ENCODE measurements around the gene DAP. TPM values are rescaled to one million over a fixed set of nuclear protein-coding genes. Genes with fewer than 3 reads are reported as not detected.

Gene DAP
- total and polyA plus RNA-seq, 7 experiments from 2014 or later: 31.9 to 91.6 (median 43.0) TPM

DNA sequence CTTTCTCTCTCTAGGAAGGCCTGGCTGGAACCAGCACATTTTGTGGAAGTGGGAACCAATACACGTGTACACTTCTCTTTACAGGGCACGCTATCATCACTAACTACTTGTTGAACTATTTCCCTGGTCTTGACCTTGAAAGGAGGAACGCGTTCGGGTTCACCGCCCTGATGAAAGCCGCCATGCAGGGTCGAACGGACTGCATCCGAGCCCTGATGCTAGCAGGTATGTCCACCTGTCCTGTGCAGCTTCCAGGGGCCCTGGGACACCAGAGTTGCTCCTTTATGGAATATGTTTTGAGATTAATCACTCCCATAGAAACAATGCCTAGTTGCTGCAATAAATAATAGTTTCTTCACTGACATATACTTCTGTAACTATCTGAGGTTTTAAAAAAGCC is 123.1 kb downstream of the DAP start:
- Histone ChIP-seq H3K9me3 (ENCODE audit: control insufficient read depth in 2 of 3, low read length in 3 of 3) (no peaks in the 10 kb centered on the region), H3K27ac (ENCODE audit: low read depth, low read length) (no peak overlapping the region), H3K4me1 (ENCODE audit: control insufficient read depth in 2 of 2, insufficient read depth in 2 of 2, low read length in 2 of 2) (peaks cover 6 to 21% of the 10 kb centered on the region in 2 donors), H3K4me3 (ENCODE audit: low read length) (no peak overlapping the region), H3K27me3 (ENCODE audit: control insufficient read depth in 2 of 2, insufficient read depth in 2 of 2, low read length in 2 of 2) (no peaks in the 10 kb centered on the region), H3K36me3 (ENCODE audit: control insufficient read depth in 2 of 3, insufficient read depth in 3 of 3, low read length in 3 of 3) (no peaks in the 10 kb centered on the region)
- H3K9me3 Mint-ChIP-seq: peaks cover 0 to 12% (median 3%) of the 10 kb centered on the region in 11 donors
- intact Hi-C loops (cut with micrococcal nuclease): loop anchor here in 1 of 2 donors (5.0 kb wide), 1 partner anchor 41 kb away; no protein-coding TSS in a partner anchor
- POLR2A ChIA-PET: no interaction called here
- H3K4me1 Mint-ChIP-seq: peaks cover 15 to 45% (median 26%) of the 10 kb centered on the region in 7 donors
- peaks cover 0 to 5% (median 0%) of the 10 kb centered on the region in 5 donors for H3K27me3 Mint-ChIP-seq
- peaks cover 0 to 26% (median 0%) of the 10 kb centered on the region in 5 donors for H3K36me3 Mint-ChIP-seq
- CTCF ChIA-PET: no interaction called here
- DNase-seq (no peak), ATAC-seq (no peak)
- no peak overlapping the region for H3K4me3 Mint-ChIP-seq
- H3K27ac Mint-ChIP-seq: peak overlapping the region in 1 of 9 donors; percentile 56

DNA sequence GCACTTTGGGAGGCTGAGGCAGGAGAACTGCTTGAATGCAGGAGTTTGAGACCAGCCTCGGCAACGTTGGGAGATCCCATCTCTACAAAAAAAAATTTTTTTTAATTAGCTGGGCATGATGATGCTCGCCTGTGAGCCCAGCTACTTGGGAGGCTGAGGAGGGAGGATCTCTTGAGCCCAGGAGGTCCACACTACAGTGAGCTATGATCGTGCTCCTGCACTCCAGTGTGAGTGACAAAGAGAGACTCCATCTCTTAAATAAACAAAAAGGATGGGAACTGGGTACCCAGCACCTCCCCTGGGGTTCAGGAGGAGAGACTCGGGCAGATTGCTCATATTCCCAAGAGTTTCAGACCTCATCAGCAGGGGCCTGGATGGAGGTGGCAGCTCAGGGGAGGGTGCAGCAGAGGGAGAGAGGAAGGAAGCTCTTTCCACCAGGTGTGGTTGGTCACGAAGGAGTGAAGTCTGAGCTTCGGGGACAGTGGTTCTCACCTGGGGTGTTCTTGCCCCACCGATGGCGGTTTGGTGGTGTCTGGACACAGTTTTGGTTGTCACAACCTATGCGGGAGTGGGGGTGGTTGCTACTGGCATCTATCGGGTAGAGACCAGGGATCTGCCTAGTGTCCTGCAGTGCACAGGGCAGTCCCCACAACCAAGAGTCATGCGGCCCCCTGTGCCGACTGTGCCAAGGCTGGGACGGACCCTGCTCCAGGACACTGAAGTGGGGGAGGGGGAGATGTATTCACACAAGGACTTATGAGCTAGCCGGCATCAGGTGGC is 124.5 kb downstream of the DAP start:
- no peak overlapping the region for H3K4me3 Mint-ChIP-seq
- no peak for DNase-seq
- ChIA-PET CTCF (no interaction called here), POLR2A (no interaction called here)
- Histone ChIP-seq H3K9me3 (ENCODE audit: control insufficient read depth in 2 of 3, low read length in 3 of 3) (no peaks in the 10 kb centered on the region), H3K27ac (ENCODE audit: low read depth, low read length) (no peak overlapping the region), H3K27me3 (ENCODE audit: control insufficient read depth in 2 of 2, insufficient read depth in 2 of 2, low read length in 2 of 2) (no peaks in the 10 kb centered on the region), H3K36me3 (ENCODE audit: control insufficient read depth in 2 of 3, insufficient read depth in 3 of 3, low read length in 3 of 3) (no peaks in the 10 kb centered on the region), H3K4me1 (ENCODE audit: control insufficient read depth in 2 of 2, insufficient read depth in 2 of 2, low read length in 2 of 2) (peaks cover 6 to 26% of the 10 kb centered on the region in 2 donors), H3K4me3 (ENCODE audit: low read length) (no peak overlapping the region)
- peaks cover 0 to 23% (median 0%) of the 10 kb centered on the region in 5 donors for H3K36me3 Mint-ChIP-seq
- peaks cover 0 to 12% (median 3%) of the 10 kb centered on the region in 11 donors for H3K9me3 Mint-ChIP-seq
- H3K4me1 Mint-ChIP-seq: peaks cover 11 to 52% (median 27%) of the 10 kb centered on the region in 7 donors
- peak overlapping the region in 4 of 9 donors; percentile 16 to 72 (median 52) for H3K27ac Mint-ChIP-seq
- intact Hi-C loops (cut with micrococcal nuclease): loop anchor here in 1 of 2 donors (5.0 kb wide), 1 partner anchor 39 kb away; no protein-coding TSS in a partner anchor
- ATAC-seq: no peak
- no peaks in the 10 kb centered on the region for H3K27me3 Mint-ChIP-seq

GRCh38 chr5:10635867-10636350 is 125.1 kb downstream of the DAP start:
- POLR2A ChIA-PET: no interaction called here

DNA sequence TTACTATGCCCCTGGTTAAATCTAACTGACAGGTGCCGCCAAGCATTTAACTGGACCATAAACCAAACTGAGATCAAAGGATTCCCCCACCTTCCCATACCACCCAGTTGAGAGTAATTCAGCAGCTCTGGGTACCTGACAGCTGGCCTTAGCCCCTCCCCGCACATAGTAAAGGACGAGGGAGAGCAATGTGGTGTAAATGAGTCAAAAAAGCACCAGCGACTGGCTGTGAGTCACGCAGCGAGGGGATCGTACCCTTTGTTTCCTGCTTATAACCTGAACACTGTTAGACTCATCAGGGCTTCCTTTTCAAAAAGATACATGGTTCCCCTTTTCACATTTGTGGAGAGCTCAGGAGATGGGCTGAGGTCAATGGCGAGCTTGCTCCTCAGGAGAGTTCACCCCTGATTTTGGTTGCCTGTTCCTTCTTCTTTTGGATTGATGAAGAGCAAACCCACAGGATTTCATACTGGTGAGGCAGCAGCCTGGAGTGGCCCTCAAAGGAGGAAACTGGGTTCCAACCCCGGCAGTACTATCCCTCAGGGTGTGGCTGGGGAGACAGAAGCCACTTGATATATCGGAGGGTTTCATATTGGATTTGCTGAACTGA is 125.7 kb downstream of the DAP start:
- Mint-ChIP-seq H3K36me3 (peaks cover 0 to 23% (median 0%) of the 10 kb centered on the region in 5 donors), H3K27ac (peak overlapping the region in 4 of 9 donors; percentile 51 to 91 (median 68)), H3K4me3 (peak overlapping the region in 6 of 10 donors; percentile 19 to 70 (median 39)), H3K27me3 (no peaks in the 10 kb centered on the region), H3K4me1 (peaks cover 12 to 61% (median 30%) of the 10 kb centered on the region in 7 donors), H3K9me3 (peaks cover 0 to 11% (median 3%) of the 10 kb centered on the region in 11 donors)
- intact Hi-C loops (cut with micrococcal nuclease): loop anchor here (2.0 to 5.0 kb wide), 3 partner anchors 38 to 283 kb away; partner anchors contain the start of genes DAP (in 2 of the 2) and MARCHF6 (in 1 of the 2)
- no peaks in the 10 kb centered on the region for H3K9me3 ChIP-seq (ENCODE audit: control insufficient read depth in 2 of 3, low read length in 3 of 3)
- peak in 1 of 9 donors; percentile 70 for DNase-seq
- CTCF ChIA-PET: interaction anchor here (1.0 kb wide), 1 partner anchor 348 kb away, joined by 4 read pairs; no protein-coding TSS in a partner anchor
- peak; percentile 76 for ATAC-seq
- H3K4me3 ChIP-seq (ENCODE audit: low read length): no peak overlapping the region
- POLR2A ChIA-PET: no interaction called here
- no peak overlapping the region for H3K27ac ChIP-seq (ENCODE audit: low read depth, low read length)
- peaks cover 6 to 26% of the 10 kb centered on the region in 2 donors for H3K4me1 ChIP-seq (ENCODE audit: control insufficient read depth in 2 of 2, insufficient read depth in 2 of 2, low read length in 2 of 2)
- H3K27me3 ChIP-seq (ENCODE audit: control insufficient read depth in 2 of 2, insufficient read depth in 2 of 2, low read length in 2 of 2): no peaks in the 10 kb centered on the region
- no peaks in the 10 kb centered on the region for H3K36me3 ChIP-seq (ENCODE audit: control insufficient read depth in 2 of 3, insufficient read depth in 3 of 3, low read length in 3 of 3)

More at GRCh38 chr5:10635867-10636350, 125.1 kb downstream of the DAP start:
- Histone ChIP-seq H3K27ac (ENCODE audit: low read depth, low read length) (no peak overlapping the region), H3K4me1 (ENCODE audit: control insufficient read depth in 2 of 2, insufficient read depth in 2 of 2, low read length in 2 of 2) (peaks cover 6 to 26% of the 10 kb centered on the region in 2 donors), H3K27me3 (ENCODE audit: control insufficient read depth in 2 of 2, insufficient read depth in 2 of 2, low read length in 2 of 2) (no peaks in the 10 kb centered on the region), H3K9me3 (ENCODE audit: control insufficient read depth in 2 of 3, low read length in 3 of 3) (no peaks in the 10 kb centered on the region), H3K36me3 (ENCODE audit: control insufficient read depth in 2 of 3, insufficient read depth in 3 of 3, low read length in 3 of 3) (no peaks in the 10 kb centered on the region), H3K4me3 (ENCODE audit: low read length) (no peak overlapping the region)
- DNase-seq (no peak), ATAC-seq (no peak)
- Mint-ChIP-seq H3K4me1 (peaks cover 11 to 59% (median 30%) of the 10 kb centered on the region in 7 donors), H3K4me3 (peak overlapping the region in 1 of 10 donors; percentile 70), H3K27me3 (no peaks in the 10 kb centered on the region), H3K27ac (peak overlapping the region in 3 of 9 donors; percentile 72 to 91 (median 72)), H3K36me3 (peaks cover 0 to 23% (median 0%) of the 10 kb centered on the region in 5 donors), H3K9me3 (peaks cover 0 to 12% (median 3%) of the 10 kb centered on the region in 11 donors)
- intact Hi-C loops (cut with micrococcal nuclease): loop anchor here (2.0 to 5.0 kb wide), 3 partner anchors 39 to 283 kb away; partner anchors contain the start of genes DAP (in 2 of the 2) and MARCHF6 (in 1 of the 2)
- CTCF ChIA-PET: no interaction called here

- Histone ChIP-seq H3K4me3 (ENCODE audit: low read length) (no peak overlapping the region), H3K9me3 (ENCODE audit: control insufficient read depth in 2 of 3, low read length in 3 of 3) (no peaks in the 10 kb centered on the region), H3K27ac (ENCODE audit: low read depth, low read length) (no peak overlapping the region), H3K36me3 (ENCODE audit: control insufficient read depth in 2 of 3, insufficient read depth in 3 of 3, low read length in 3 of 3) (no peaks in the 10 kb centered on the region), H3K4me1 (ENCODE audit: control insufficient read depth in 2 of 2, insufficient read depth in 2 of 2, low read length in 2 of 2) (peaks cover 6 to 26% of the 10 kb centered on the region in 2 donors), H3K27me3 (ENCODE audit: control insufficient read depth in 2 of 2, insufficient read depth in 2 of 2, low read length in 2 of 2) (no peaks in the 10 kb centered on the region)
- intact Hi-C loops (cut with micrococcal nuclease): loop anchor here (2.0 kb wide), 2 partner anchors 126 to 282 kb away; partner anchors contain the start of genes DAP (in 2 of the 2) and MARCHF6 (in 1 of the 2)
- Mint-ChIP-seq H3K27me3 (peaks cover 0 to 3% (median 0%) of the 10 kb centered on the region in 5 donors), H3K4me1 (peaks cover 12 to 61% (median 30%) of the 10 kb centered on the region in 7 donors), H3K27ac (peak overlapping the region in 3 of 9 donors; percentile 43 to 91 (median 72)), H3K4me3 (peak overlapping the region in 2 of 10 donors; percentile 66 to 70), H3K36me3 (peaks cover 0 to 24% (median 0%) of the 10 kb centered on the region in 5 donors), H3K9me3 (peaks cover 0 to 11% (median 2%) of the 10 kb centered on the region in 11 donors)
- CTCF ChIA-PET: interaction anchor here (0.7 to 1.0 kb wide), 2 partner anchors 172 to 347 kb away, joined by 3 to 4 read pairs; no protein-coding TSS in a partner anchor
- ATAC-seq (no peak), DNase-seq (no peak)
- POLR2A ChIA-PET: interaction anchor here (0.5 kb wide), 1 partner anchor 37 kb away, joined by 4 read pairs; no protein-coding TSS in a partner anchor
These were observed 126.5 kb downstream of the DAP start for GRCh38 chr5:10634562-10634961.

GRCh38 chr5:10634050-10634449 is 127.0 kb downstream of the DAP start:
- no peak for ATAC-seq
- Histone ChIP-seq H3K27me3 (ENCODE audit: control insufficient read depth in 2 of 2, insufficient read depth in 2 of 2, low read length in 2 of 2) (no peaks in the 10 kb centered on the region), H3K4me3 (ENCODE audit: low read length) (no peak overlapping the region), H3K36me3 (ENCODE audit: control insufficient read depth in 2 of 3, insufficient read depth in 3 of 3, low read length in 3 of 3) (no peaks in the 10 kb centered on the region), H3K4me1 (ENCODE audit: control insufficient read depth in 2 of 2, insufficient read depth in 2 of 2, low read length in 2 of 2) (peaks cover 6 to 26% of the 10 kb centered on the region in 2 donors), H3K27ac (ENCODE audit: low read depth, low read length) (no peak overlapping the region), H3K9me3 (ENCODE audit: control insufficient read depth in 2 of 3, low read length in 3 of 3) (no peaks in the 10 kb centered on the region)
- Mint-ChIP-seq H3K36me3 (peaks cover 0 to 28% (median 0%) of the 10 kb centered on the region in 5 donors), H3K4me3 (peak overlapping the region in 9 of 10 donors; percentile 51 to 80 (median 64)), H3K9me3 (peaks cover 0 to 13% (median 2%) of the 10 kb centered on the region in 11 donors), H3K4me1 (peaks cover 12 to 65% (median 30%) of the 10 kb centered on the region in 7 donors), H3K27me3 (peaks cover 0 to 7% (median 0%) of the 10 kb centered on the region in 5 donors), H3K27ac (peak overlapping the region in 6 of 9 donors; percentile 10 to 91 (median 62))
- intact Hi-C loops (cut with micrococcal nuclease): loop anchor here (2.0 kb wide), 2 partner anchors 127 to 281 kb away; partner anchors contain the start of genes DAP (in 2 of the 2) and MARCHF6 (in 1 of the 2)
- ChIA-PET CTCF (interaction anchor here (0.7 to 1.0 kb wide), 2 partner anchors 171 to 347 kb away, joined by 3 to 4 read pairs; no protein-coding TSS in a partner anchor), POLR2A (interaction anchor here (0.5 kb wide), 1 partner anchor 38 kb away, joined by 4 read pairs; no protein-coding TSS in a partner anchor)
- no peak for DNase-seq

All from naive thymus-derived CD4-positive, alpha-beta T cell (primary cell).